Esophagus squamous epithelium (tissue), 5 donors: ENCODE measurements around the gene MLH1. TPM values are rescaled to one million over a fixed set of nuclear protein-coding genes. Genes with fewer than 3 reads are reported as not detected.
A peak's percentile ranks its signal among the peaks of the same experiment; 100 is the strongest.

ENCODE experiments used
- DNase-seq: peaks from one replicate; lab custom pipeline; 2025; lab: John Stamatoyannopoulos, UW
- H3K27ac ChIP-seq, 4 donors: fragments of 200-600 bp; sonication (generic); one replicate each; pipeline ENCODE4 v1.5.1; 2016 to 2019; ENCODE audit warnings: mild to moderate bottlenecking in 1 of 4
- H3K27me3 ChIP-seq, 4 donors: fragments of 200-600 bp; sonication (generic); 1 replicate in 3 of 4; 2 replicates in 1 of 4; pipeline versions ENCODE4 v1.5.1 to v1.6.0; 2017 to 2021; ENCODE audit warnings: antibody characterized with exemption in 1 of 4
- H3K36me3 ChIP-seq, 3 donors: fragments of 200-600 bp; sonication (generic); one replicate each; pipeline ENCODE4 v1.5.1; 2016 to 2019
- H3K4me1 ChIP-seq, 3 donors: fragments of 200-600 bp; sonication (generic); one replicate each; pipeline ENCODE4 v1.5.1; 2017 to 2019
- H3K4me3 ChIP-seq, 4 donors: fragments of 200-600 bp; sonication (generic); 1 replicate in 3 of 4; 2 replicates in 1 of 4; pipeline ENCODE4 v1.5.1; 2016 to 2019; ENCODE audit warnings: mild to moderate bottlenecking in 2 of 4, moderate library complexity in 1 of 4
- H3K9me3 ChIP-seq, 3 donors: fragments of 200-600 bp; sonication (generic); one replicate each; pipeline ENCODE4 v1.5.1; 2016 to 2019
- POLR2A ChIP-seq, 4 donors: fragments of 450-650 bp; IDR thresholded peaks; one replicate each; pipeline ENCODE4 v1.6.1; 2017; ENCODE audit warnings: antibody characterized with exemption in 4 of 4, mild to moderate bottlenecking in 4 of 4, moderate library complexity in 3 of 4
- WGBS, 2 donors: methylation state at CpG; one replicate each; pipeline ENCODE4 v1.1.5; 2018; 5-methylcytosine and 5-hydroxymethylcytosine counted together
- intact Hi-C: fragments of 100-400 bp; cut with DNase I; formaldehyde crosslinking; loops from one replicate; pipeline ENCODE4 v1.15.0; 2022
- total RNA-seq, 4 donors: library from RNA; depleted of rRNA; stranded (reverse); fragments of >200 nt; gene quantifications; one replicate each; pipeline ENCODE4 v1.1.0, GENCODE V29; 2016
- TF ChIP-seq, protein P1 (sequence below), 6 experiments: fragments of 450-650 bp in 4 of 6; fragments of 200-600 bp in 2 of 6; sonication (generic) in 2 of 6; IDR thresholded peaks; one replicate each; pipeline ENCODE4 v1.5.1; 2016 to 2019; ENCODE audit warnings: antibody characterized with exemption in 6 of 6, mild to moderate bottlenecking in 4 of 6, moderate library complexity in 4 of 6
- donor health status: DM: yes; HTN: yes; CAD: no.

The MLH1 gene
- total RNA-seq, 4 donors from 2014 or later, result 15.7 to 33.4 (median 26.1) TPM

DNA sequence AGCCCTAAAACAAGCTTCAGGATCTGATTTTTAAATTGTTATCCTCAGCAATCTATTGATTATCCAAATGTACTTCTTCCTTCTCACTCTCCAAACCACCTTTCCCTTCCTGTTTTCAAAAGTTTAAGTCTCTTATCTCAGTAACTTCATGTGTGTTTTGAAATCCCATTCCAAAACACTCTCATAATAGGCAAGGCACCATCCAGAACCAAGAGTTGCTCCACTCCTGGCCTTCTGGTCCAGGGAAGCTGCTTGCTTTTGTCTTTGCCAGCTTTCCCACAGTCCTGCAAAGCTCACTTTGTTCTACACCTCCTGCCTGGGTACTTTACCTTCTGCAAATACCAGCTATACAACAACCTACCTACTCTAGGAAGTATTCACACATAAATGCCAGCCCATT lies 63.5 kb downstream of the MLH1 start:
- intact Hi-C loops, result no loop called here
- H3K4me3 ChIP-seq, result no peak overlapping the region
- peak overlapping the region in 2 of 4 donors; percentile 7 to 11 for H3K27ac ChIP-seq
- TF ChIP-seq POLR2A (IDR thresholded peaks at IDR 0.05), result no peak
- TF ChIP-seq, protein P1, sequence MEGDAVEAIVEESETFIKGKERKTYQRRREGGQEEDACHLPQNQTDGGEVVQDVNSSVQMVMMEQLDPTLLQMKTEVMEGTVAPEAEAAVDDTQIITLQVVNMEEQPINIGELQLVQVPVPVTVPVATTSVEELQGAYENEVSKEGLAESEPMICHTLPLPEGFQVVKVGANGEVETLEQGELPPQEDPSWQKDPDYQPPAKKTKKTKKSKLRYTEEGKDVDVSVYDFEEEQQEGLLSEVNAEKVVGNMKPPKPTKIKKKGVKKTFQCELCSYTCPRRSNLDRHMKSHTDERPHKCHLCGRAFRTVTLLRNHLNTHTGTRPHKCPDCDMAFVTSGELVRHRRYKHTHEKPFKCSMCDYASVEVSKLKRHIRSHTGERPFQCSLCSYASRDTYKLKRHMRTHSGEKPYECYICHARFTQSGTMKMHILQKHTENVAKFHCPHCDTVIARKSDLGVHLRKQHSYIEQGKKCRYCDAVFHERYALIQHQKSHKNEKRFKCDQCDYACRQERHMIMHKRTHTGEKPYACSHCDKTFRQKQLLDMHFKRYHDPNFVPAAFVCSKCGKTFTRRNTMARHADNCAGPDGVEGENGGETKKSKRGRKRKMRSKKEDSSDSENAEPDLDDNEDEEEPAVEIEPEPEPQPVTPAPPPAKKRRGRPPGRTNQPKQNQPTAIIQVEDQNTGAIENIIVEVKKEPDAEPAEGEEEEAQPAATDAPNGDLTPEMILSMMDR (IDR thresholded peaks at IDR 0.05), result no peak
- H3K9me3 ChIP-seq, result no peaks in the 10 kb centered on the region
- H3K4me1 ChIP-seq, result peaks cover 0 to 21% (median 11%) of the 10 kb centered on the region in 3 donors
- DNase-seq, result no peak
- H3K36me3 ChIP-seq, result peaks cover 3 to 100% (median 16%) of the 10 kb centered on the region in 3 donors
- H3K27me3 ChIP-seq, result no peaks in the 10 kb centered on the region

DNA sequence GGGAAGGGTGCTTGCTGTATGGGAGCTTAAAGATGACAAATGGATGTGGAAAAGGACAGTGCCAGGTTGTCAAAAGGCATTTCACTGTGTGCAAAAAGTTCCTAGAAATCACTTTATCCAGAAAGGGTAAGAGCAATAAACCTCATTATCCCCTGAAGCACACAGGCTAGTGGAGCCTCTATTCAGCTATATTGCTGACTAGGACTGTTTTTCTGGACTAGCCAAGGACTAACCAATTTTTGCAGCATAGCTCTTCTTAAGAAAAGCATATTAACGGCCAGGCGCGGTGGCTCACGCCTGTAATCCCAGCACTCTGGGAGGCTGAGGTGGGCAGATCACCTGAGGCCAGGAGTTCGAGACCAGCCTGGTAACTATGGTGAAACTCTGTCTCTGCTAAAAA lies 64.8 kb downstream of the MLH1 start:
- intact Hi-C loops, result no loop called here
- WGBS, 2 donors, result 93 to 96% methylated on average over 3 to 5 of the region's 5 CpGs
- TF ChIP-seq, protein P1 (IDR thresholded peaks at IDR 0.05), result no peak
- TF ChIP-seq POLR2A (IDR thresholded peaks at IDR 0.05), result no peak
- H3K4me3 ChIP-seq, result no peak overlapping the region
- H3K27me3 ChIP-seq, result no peaks in the 10 kb centered on the region
- H3K36me3 ChIP-seq, result peaks cover 0 to 100% (median 13%) of the 10 kb centered on the region in 3 donors
- no peak overlapping the region for H3K27ac ChIP-seq
- peaks cover 0 to 21% (median 11%) of the 10 kb centered on the region in 3 donors for H3K4me1 ChIP-seq
- no peak for DNase-seq
- H3K9me3 ChIP-seq, result no peaks in the 10 kb centered on the region

DNA sequence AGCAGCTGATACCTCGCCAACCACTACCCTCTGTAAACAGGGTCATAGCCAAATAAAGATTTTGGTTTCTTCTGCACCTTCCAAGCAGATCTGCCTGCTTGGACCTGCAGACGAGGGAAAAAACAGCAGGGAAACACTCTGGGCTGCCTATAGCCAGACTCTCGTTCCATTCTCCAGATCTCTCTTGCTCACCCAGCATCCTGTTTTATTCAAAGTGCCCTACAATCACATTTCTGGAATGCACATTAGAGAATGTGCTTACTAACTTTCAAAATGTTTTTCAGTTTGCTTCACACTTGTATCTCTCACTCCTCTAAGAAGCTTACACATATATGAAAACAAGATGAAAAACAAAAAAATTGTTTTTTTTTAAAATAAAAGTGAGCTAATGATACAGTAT lies 71.4 kb downstream of the MLH1 start:
- Histone ChIP-seq H3K4me1 (no peaks in the 10 kb centered on the region), H3K27me3 (no peaks in the 10 kb centered on the region), H3K27ac (no peak overlapping the region), H3K4me3 (no peak overlapping the region), H3K9me3 (no peaks in the 10 kb centered on the region), H3K36me3 (peaks cover 0 to 90% (median 10%) of the 10 kb centered on the region in 3 donors)
- no peak for DNase-seq
- intact Hi-C loops, result no loop called here
- TF ChIP-seq, protein P1 (IDR thresholded peaks at IDR 0.05), result no peak
- no peak for TF ChIP-seq POLR2A (IDR thresholded peaks at IDR 0.05)
- WGBS, 2 donors, result 90 to 91% methylated on average over 3 of the region's 3 CpGs

DNA sequence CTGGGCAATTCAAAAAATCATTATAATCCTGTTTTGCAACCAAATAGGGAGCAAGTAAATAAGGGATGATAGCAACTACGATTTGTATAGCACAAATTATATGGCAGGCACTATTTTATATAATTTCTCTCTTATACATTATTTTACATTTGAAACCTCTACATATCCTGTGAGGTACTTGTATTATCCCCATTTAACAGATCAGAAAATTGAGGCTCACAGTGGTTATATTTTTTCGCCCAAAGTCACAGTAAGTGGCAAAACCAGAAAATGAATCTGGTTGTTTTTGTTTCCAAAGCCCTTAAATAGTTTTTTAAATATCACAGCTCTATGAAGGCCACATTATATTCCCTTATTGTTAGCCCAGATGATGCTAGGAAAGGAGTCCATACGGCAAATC lies 74.3 kb downstream of the MLH1 start:
- H3K27me3 ChIP-seq, result no peaks in the 10 kb centered on the region
- WGBS, 2 donors, result 91 to 97% methylated on average over 3 of the region's 3 CpGs
- TF ChIP-seq, protein P1 (IDR thresholded peaks at IDR 0.05), result no peak
- no peak for TF ChIP-seq POLR2A (IDR thresholded peaks at IDR 0.05)
- DNase-seq, result no peak
- H3K4me1 ChIP-seq, result peaks cover 0 to 2% (median under 1%) of the 10 kb centered on the region in 3 donors
- peaks cover 0 to 88% (median 10%) of the 10 kb centered on the region in 3 donors for H3K36me3 ChIP-seq
- no peaks in the 10 kb centered on the region for H3K9me3 ChIP-seq
- intact Hi-C loops, result no loop called here
- no peak overlapping the region for H3K27ac ChIP-seq
- H3K4me3 ChIP-seq, result no peak overlapping the region

DNA sequence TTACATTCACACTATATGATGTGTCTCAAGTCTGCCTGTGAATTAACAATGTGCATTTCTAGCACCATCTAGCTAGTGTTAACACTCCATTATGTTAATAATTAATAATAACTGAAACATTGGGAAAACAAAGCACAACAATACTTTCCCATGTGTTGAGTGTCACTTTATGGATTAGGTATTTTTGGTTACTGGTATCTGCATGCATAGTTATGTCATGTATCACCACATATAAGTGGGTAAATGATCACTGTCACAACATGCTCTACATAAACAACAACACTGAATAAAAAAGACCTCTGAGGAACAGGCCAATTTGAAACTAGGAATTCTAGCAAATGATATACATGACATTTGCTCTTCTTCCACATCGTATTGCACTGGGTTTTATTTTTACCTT lies 74.7 kb downstream of the MLH1 start:
- Histone ChIP-seq H3K9me3 (no peaks in the 10 kb centered on the region), H3K4me3 (no peak overlapping the region), H3K27ac (no peak overlapping the region), H3K27me3 (no peaks in the 10 kb centered on the region), H3K36me3 (peaks cover 0 to 88% (median 10%) of the 10 kb centered on the region in 3 donors), H3K4me1 (peaks cover 0 to 7% (median 3%) of the 10 kb centered on the region in 3 donors)
- intact Hi-C loops, result no loop called here
- 81 to 94% methylated on average over 1 of the region's 1 CpG for WGBS, 2 donors
- TF ChIP-seq, protein P1 (IDR thresholded peaks at IDR 0.05), result no peak
- TF ChIP-seq POLR2A (IDR thresholded peaks at IDR 0.05), result no peak
- no peak for DNase-seq
